GM21717 (cell line): ENCODE data around the gene ZSCAN2.
"Not testable (repeated sequence)": the region's sequence is repeated elsewhere in the genome, so short reads cannot be mapped to it uniquely, and the experiment has no call there.

ENCODE experiments used
- ATAC-seq: cut with Tn5 transposase; IDR thresholded peaks from one replicate; pipeline ENCODE4 v1.9.1; 2021; ENCODE audit warnings: mild to moderate bottlenecking, moderate library complexity; ENCODE audit not compliant: unreplicated experiment

The ZSCAN2 gene

GRCh38 chr15:84600687-84601554 lies at the start of gene ZSCAN2:
ZSCAN2 (plus strand) TSS chr15:84601009; CDS start chr15:84603928, 2,919 bp downstream.
- ATAC-seq = peak; percentile 91

- not testable (repeated sequence) for ATAC-seq
These were observed 49.2 kb upstream of the ZSCAN2 start for GRCh38 chr15:84551624-84552023.

GRCh38 chr15:84552896-84553295 lies 47.9 kb upstream of the ZSCAN2 start:
- no peak for ATAC-seq

GRCh38 chr15:84556690-84557089 lies 44.1 kb upstream of the ZSCAN2 start:
- not testable (repeated sequence) for ATAC-seq

GRCh38 chr15:84568021-84568420 lies 32.8 kb upstream of the ZSCAN2 start:
- ATAC-seq = not testable (repeated sequence)

GRCh38 chr15:84570164-84570735 lies 30.6 kb upstream of the ZSCAN2 start:
- peak; percentile 69 for ATAC-seq

- no peak for ATAC-seq
These were observed 28.6 kb upstream of the ZSCAN2 start for GRCh38 chr15:84572231-84572630.

GRCh38 chr15:84575493-84575892 lies 25.3 kb upstream of the ZSCAN2 start:
- no peak for ATAC-seq

GRCh38 chr15:84577891-84578290 lies 22.9 kb upstream of the ZSCAN2 start:
- ATAC-seq = not testable (repeated sequence)

GRCh38 chr15:84579261-84579721 lies 21.5 kb upstream of the ZSCAN2 start:
- ATAC-seq = not testable (repeated sequence)

GRCh38 chr15:84581676-84582428 lies 19.0 kb upstream of the ZSCAN2 start:
- ATAC-seq = not testable (repeated sequence)

- ATAC-seq = no peak
These were observed 18.1 kb upstream of the ZSCAN2 start for GRCh38 chr15:84582583-84583157.

- not testable (repeated sequence) for ATAC-seq
These were observed 16.9 kb upstream of the ZSCAN2 start for GRCh38 chr15:84583921-84584320.

GRCh38 chr15:84586696-84587095 lies 14.1 kb upstream of the ZSCAN2 start:
- ATAC-seq = no peak

- ATAC-seq = peak; percentile 98
These were observed 12.5 kb upstream of the ZSCAN2 start for GRCh38 chr15:84588053-84588874.

- ATAC-seq = no peak
These were observed 10.4 kb upstream of the ZSCAN2 start for GRCh38 chr15:84590406-84590805.

GRCh38 chr15:84591815-84592214 lies 9.0 kb upstream of the ZSCAN2 start:
- no peak for ATAC-seq

GRCh38 chr15:84594617-84595290 lies 6.1 kb upstream of the ZSCAN2 start:
- no peak for ATAC-seq

- no peak for ATAC-seq
These were observed 5.1 kb upstream of the ZSCAN2 start for GRCh38 chr15:84595660-84596059.

- ATAC-seq = no peak
These were observed 3.5 kb upstream of the ZSCAN2 start for GRCh38 chr15:84597296-84597695.
